NOMO-1 treated with dmso at 0.1 percent for 144 hours (cell line): ENCODE results near the gene GLI3.

Experiments used
- DNase-seq: peaks from one replicate; lab custom pipeline; 2025; ENCODE audit not compliant: unreplicated experiment; lab: John Stamatoyannopoulos, UW

GLI3 gene

DNA sequence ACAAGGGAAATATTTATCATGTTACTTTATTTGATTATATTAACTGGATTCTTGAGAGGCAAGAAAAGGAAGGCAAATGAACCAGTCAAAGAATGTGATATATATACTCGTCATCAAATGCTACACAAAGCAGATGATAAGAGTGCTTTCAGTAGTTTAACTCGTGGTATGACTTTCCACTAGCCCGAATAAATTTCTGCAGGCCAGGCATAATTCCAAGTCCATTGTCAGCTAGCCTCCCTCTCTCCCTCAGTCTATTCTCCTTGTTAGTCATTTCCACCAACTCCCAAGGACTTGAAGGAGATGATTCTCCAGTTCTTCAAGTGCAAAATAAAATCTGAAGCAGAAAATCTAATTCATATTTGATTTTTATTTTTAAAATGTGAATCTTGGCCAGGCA is 190.5 kb downstream of the GLI3 start:
- DNase-seq, result no peak

- DNase-seq, result no peak
Observed at GRCh38 chr7:42045961-42046360, 191.0 kb downstream of the GLI3 start.

GRCh38 chr7:42039921-42040320 is 197.1 kb downstream of the GLI3 start:
- no peak for DNase-seq

- no peak for DNase-seq
Observed at GRCh38 chr7:42035210-42035609, 201.8 kb downstream of the GLI3 start.

DNA sequence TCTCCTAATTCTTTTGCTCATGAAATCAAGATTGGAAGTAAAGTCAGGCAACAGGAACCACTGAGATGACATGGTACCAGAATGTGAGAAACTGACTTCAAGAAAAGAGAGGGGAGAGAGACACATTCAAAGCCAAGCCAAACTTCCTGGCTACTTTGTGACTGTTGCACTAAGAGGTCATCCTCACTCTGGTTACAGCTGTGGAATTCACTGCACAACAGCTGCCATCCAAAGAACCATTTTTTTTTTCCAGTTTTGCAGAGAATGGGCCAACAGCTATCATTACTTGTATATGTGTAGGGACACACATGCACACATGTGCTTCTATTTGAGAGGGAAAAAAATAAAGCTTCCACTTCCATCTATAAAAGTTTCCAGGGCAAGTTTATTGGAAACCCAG is 203.5 kb downstream of the GLI3 start:
- DNase-seq, result no peak

GRCh38 chr7:42029405-42029804 is 207.6 kb downstream of the GLI3 start:
- DNase-seq, result no peak

DNA sequence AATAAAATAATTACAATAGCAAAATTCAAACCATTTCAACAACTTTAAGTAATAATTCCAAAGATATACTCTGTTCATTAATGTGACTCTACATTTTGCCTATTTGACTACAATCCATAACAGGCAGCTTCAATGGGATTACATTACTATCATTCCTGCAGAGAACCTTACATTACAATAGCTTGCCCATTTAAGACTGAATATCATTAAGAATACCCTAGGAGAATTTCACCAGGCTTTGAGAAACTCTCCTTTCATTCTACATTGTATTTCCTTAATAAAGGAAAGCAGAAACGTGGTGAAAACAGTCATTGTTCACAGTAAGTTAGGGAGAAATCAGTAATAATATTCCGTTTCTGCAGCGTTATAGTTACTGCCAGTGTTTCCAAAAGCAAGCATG is 209.5 kb downstream of the GLI3 start:
- no peak for DNase-seq

DNA sequence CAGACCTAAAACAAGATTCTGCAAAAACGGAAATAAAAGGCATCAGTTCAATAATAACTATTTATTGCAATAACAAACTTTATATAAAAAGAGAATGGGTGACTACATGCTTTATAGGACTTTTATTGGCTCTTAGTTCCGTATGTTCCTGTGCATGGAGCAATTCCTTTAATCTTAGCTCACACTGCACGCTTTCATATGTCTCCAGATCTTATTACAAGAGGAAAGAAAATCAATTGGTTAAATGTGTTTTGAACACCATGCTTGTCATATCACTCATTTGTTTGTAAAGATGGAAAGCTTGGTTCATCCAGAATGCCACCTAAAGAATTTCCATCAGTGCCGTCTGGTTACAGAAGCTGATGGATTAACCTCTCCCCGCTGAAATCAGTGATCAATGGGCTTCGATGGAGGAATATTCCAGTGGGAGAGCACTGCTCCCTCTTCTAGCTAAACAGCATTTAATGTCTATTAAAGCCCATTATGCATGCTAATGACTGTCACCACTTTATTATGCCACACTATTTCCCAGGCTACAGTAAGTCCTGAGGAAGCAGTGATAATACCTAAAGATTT is 210.3 kb downstream of the GLI3 start:
- no peak for DNase-seq

DNA sequence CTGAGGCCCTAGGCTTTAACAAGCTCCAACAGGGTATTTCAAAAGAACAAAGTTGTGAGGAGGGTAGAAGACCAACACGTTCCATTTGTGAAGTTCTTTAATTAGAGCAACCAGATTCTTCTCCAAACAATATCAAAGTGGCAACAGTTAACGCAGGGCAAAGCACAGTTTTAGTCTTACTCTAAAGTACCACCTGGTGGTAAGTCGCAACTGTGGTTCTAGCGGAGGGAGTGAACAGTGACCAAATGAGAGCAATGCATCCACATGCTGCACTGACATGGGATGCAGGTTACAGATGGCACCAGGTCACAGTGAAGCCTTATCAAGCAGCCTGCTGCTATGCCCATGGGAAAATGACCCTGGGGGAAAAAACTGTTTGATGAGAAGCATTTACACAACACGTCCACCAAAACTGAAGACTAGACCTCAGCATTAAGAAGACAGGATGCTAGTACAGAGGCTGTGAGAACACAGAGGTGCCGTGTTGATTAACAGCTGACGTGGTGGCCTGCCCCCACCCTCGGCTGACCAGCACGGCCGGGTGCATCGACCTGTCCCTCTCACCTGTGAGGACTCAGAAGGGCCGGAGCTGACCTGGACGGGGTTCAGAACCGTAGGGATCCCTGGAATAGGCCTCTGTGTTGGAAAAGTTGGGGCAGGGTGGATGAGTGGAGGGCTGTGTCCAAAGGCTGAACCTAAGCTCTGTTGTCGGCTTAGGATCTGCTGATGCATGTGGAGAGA is 211.2 kb downstream of the GLI3 start:
- DNase-seq, result no peak

DNA sequence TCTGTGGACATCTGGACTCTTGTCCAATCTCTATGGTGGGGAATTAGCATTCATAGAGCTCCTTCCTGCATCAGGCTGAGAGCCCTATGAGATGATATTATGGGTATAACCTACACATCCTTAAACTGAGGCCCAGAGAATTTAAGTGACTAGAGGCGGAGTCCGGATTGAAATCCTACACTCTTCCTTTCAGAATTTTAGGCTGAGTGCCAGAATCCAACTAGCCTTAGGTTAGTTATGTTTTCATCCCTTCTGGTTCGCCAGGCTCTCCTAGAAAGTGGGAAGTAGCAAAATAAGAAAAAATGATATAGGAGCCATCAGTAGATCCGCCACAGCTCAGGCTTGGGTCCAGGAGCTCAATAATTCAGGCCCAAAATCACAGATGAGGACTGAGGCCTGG is 212.5 kb downstream of the GLI3 start:
- DNase-seq, result no peak

- DNase-seq, result no peak
Observed at GRCh38 chr7:42023262-42023661, 213.7 kb downstream of the GLI3 start.

- no peak for DNase-seq
Observed at GRCh38 chr7:42022791-42023190, 214.2 kb downstream of the GLI3 start.

DNA sequence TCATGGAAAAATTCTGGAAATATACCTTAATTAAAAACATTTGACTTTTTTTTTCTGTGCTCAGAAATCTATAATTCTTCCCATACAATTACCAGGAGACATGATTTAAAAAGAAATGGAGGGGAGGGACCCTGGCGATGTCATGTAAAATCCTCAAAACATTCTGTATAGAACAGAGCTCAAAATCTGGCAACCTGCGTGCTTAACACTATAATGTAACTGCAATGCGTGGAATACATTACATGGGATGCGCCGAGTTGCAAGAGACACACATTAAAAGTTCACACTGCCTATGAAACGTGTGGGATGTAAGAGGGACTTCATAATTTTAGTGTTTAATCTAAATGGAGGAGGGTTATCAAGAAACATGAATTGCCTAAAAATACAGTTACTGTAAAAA is 215.0 kb downstream of the GLI3 start:
- DNase-seq, result no peak

DNA sequence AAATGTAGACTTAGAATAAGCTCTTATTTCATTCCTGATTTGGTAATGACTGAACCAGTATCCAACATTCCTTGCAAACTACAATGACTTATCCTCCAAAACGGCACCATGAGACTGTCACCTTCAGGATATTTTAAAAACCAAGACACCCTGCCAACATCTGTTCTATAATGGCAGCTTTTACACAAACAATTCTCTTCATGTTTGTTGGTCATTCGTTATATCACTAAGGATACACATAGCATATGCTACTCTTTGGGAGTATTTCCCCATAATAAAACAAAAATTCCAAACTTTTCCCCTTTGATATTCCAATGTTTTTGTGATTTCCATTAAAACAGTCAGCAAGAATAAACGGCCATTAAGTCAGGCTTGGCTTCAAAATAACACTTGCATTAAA is 215.4 kb downstream of the GLI3 start:
- DNase-seq, result no peak

DNA sequence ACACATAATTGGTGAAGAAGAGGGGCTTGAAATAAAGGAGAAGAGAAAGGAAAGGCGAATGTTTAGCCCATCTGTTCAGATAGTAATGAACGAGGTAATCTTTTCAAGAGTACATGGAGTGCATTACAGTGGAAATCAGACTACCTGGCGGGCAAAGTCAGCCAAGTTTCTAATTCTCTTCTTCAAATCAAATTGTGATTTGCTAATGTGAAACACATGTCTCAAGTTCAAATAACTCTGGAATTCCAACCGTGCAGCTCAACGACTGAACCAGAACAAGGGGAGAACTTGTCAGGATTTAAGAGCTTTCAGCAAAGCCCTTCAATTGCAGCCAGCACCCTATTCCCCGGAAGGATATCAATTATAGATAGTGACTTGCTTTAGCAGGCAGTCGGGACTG is 216.9 kb downstream of the GLI3 start:
- DNase-seq, result no peak

GRCh38 chr7:42017349-42017986 is 219.5 kb downstream of the GLI3 start:
- DNase-seq, result peak; percentile 15

- no peak for DNase-seq
Observed at GRCh38 chr7:42016517-42016916, 220.5 kb downstream of the GLI3 start.

DNA sequence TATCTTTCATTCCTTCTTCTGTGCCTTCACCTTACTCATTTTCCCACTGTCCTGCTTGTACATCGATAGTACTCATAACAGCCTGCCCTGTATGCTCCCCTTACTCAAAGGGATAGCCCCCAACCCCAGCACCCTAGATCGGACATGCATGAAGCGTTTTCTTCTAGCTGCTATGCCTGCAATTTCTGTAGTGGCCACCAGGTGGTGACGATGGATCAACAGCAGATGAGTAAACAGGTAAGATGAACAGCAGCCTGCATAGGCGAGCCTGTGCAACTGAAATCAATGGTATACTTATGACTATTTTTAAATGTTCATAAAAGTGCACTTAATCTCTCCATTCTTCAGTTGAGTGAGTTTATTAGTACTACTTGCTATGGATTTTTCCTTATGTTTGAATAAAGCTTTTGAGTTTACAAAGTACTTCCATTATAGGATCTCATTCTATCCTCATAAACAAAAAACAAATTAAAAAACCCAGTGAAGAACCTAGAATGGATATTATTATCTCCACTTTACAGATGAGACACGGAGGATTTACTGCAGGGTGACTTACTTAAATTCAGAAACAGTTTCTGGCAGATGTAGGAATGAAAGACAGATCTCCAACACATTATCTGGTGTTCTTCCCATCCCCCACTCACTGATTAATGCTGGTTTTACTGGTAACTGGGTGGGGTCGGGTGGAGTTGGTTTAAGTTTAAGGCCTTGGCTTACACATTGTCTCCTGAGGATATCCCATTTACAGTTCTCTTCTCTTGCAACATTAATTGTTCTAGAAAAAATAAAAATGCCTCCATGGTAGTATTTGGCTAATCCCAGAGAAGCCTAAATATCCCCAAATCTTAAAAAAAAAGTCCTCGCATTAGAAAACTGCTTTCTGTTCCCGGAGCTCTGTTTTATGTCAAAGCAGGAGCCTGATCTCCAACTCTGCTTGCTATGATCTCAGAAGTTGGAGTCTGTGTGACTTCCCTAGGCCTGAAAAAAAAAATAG is 222.1 kb downstream of the GLI3 start:
- peak; percentile 3 for DNase-seq

GRCh38 chr7:42012786-42013360 is 224.1 kb downstream of the GLI3 start:
- no peak for DNase-seq

DNA sequence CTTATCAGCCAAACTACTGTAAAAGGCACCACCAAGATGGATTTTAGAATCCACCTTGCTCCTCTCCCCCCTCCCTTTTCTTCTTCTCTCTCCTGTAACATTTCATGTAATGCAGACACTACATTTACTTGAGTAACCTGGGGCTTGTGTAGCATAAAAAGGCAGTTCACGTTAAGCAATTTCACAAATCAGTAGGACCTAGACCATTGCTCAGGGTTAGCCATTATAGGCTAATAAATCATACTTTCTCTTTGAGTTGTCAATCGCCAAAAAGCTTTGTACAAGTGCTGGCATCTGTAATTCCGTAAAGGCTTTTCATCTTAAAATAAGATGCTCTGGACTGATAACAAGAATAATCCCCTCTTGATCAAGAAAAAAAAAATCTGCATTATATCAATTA is 224.7 kb downstream of the GLI3 start:
- DNase-seq, result no peak

DNA sequence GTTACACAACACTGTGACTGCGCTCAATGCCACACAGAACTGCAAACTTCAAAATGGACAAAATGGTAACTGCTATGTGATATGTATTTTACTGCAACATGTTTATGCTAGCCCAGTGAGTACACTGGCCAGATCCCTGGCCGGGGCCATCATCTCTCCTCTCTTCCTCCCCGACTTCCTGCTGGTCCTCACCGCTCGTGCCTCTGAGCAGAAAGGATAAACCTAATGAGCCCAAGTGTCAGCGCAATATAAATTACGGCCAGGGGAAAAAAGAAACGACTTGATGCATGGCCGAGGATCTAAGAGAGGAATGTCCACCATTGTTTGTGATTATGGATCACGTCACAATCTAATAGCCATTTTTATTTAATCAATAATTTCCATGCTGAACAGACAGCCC is 225.2 kb downstream of the GLI3 start:
- DNase-seq, result no peak
